HCT116 (cell line): ENCODE results near the gene RPS27A. TPM values are rescaled to one million over a fixed set of nuclear protein-coding genes. Genes with fewer than 3 reads are reported as not detected.

Experiments
- ATAC-seq: fragments of 200-7000 bp; cut with Tn5 transposase; 2 replicates; pipeline ENCODE4 v1.9.1; 2020; ENCODE audit warnings: mild to moderate bottlenecking, moderate library complexity
- BruUV-seq: library from RNA; stranded (reverse); fragments of 400-500 nt; replicated peaks from 2 replicates; lab custom pipeline; 2021; lab: Mats Ljungman, UMichigan
- CTCF ChIA-PET: fragments of 300-600 bp; sonication (Branson Sonifier 250); formaldehyde crosslinking; loops from one replicate; lab custom pipeline; 2021; ENCODE audit warnings: antibody characterized with exemption; lab: Charles Lee
- POLR2A ChIA-PET: fragments of 300-600, 350-600 bp; sonication (Branson Sonifier 250); formaldehyde crosslinking; loops from one replicate; lab custom pipeline; 2021; ENCODE audit warnings: antibody characterized with exemption; lab: Charles Lee
- RAD21 ChIA-PET, 2 experiments: fragments of 300-600 bp; sonication (Branson Sonifier 250); formaldehyde crosslinking; loops; one replicate each; lab custom pipeline; 2023; ENCODE audit warnings: low total read pairs in 2 of 2; ENCODE audit not compliant: uncharacterized antibody in 2 of 2, unreplicated experiment in 2 of 2, low non-redundant PET in 1 of 2; lab: Charles Lee
- DNase-seq: peaks from one replicate; pipeline ENCODE4 v3.0.0-alpha.2; 2010; ENCODE audit warnings: low read depth, low spot score
- H2AFZ ChIP-seq: fragments of 200-600 bp; shearing (Covaris generic), sonication (generic); 2 replicates; pipeline ENCODE4 v1.6.1; 2017; ENCODE audit warnings: low read depth, mixed run types, mixed read lengths, antibody characterized with exemption, low read length; ENCODE audit not compliant: poor library complexity, severe bottlenecking
- H3K27ac ChIP-seq: 2 replicates; pipeline ENCODE4 v1.5.1; 2012; ENCODE audit warnings: low read depth, low read length
- H3K27me3 ChIP-seq: fragments of 200-600 bp; sonication (generic); 2 replicates; pipeline ENCODE4 v1.6.1; 2016; ENCODE audit warnings: mixed run types, low read length, mixed read lengths; ENCODE audit not compliant: insufficient read depth
- H3K36me3 ChIP-seq, 2 experiments: fragments of 200-500 bp in 1 of 2; fragments of 200-600 bp in 1 of 2; sonication (Bioruptor generic) in 1 of 2; sonication (generic) in 1 of 2; 2 replicates each; pipeline versions ENCODE4 v1.5.1 to v1.6.1; 2014 to 2016; ENCODE audit warnings: low read length in 2 of 2, inconsistent platforms in 1 of 2, mixed read lengths in 1 of 2, mixed run types in 1 of 2; ENCODE audit not compliant: insufficient read depth in 2 of 2, control insufficient read depth in 1 of 2
- H3K4me1 ChIP-seq, 2 experiments: fragments of 200-600 bp in 1 of 2; sonication (generic) in 1 of 2; 2 replicates each; pipeline versions ENCODE4 v1.5.1 to v1.6.1; 2012 to 2017; ENCODE audit warnings: low read length in 2 of 2, inconsistent platforms in 1 of 2, mild to moderate bottlenecking in 1 of 2, mixed read lengths in 1 of 2, mixed run types in 1 of 2, moderate library complexity in 1 of 2; ENCODE audit not compliant: insufficient read depth in 2 of 2, control insufficient read depth in 1 of 2
- H3K4me2 ChIP-seq: fragments of 200-600 bp; sonication (generic); 2 replicates; pipeline ENCODE4 v1.6.1; 2017; ENCODE audit warnings: mixed run types, low read length, mixed read lengths
- H3K4me3 ChIP-seq, 2 experiments: fragments of 200-600 bp in 1 of 2; sonication (generic) in 1 of 2; replicated peaks in 1 of 2; 2 replicates each; pipeline ENCODE4 v1.5.1; 2011 to 2016; ENCODE audit warnings: low read length in 2 of 2, control low read depth in 1 of 2, low read depth in 1 of 2, mild to moderate bottlenecking in 1 of 2, mixed read lengths in 1 of 2, mixed run types in 1 of 2
- H3K79me2 ChIP-seq: fragments of 200-600 bp; sonication (generic); 2 replicates; pipeline ENCODE4 v1.6.1; 2017; ENCODE audit warnings: mild to moderate bottlenecking, mixed run types, low read length, moderate library complexity, mixed read lengths; ENCODE audit not compliant: insufficient read depth
- H3K9ac ChIP-seq: fragments of 200-600 bp; sonication (generic); 2 replicates; pipeline ENCODE4 v1.6.1; 2016; ENCODE audit warnings: low read length, mixed read lengths
- H3K9me2 ChIP-seq: fragments of 200-600 bp; sonication (generic), shearing (Covaris generic); 2 replicates; pipeline ENCODE4 v1.6.1; 2017; ENCODE audit warnings: mixed run types, mild to moderate bottlenecking, moderate library complexity; ENCODE audit not compliant: insufficient read depth
- H3K9me3 ChIP-seq, 2 experiments: fragments of 200-500 bp in 1 of 2; fragments of 200-600 bp in 1 of 2; sonication (Bioruptor generic) in 1 of 2; sonication (generic) in 1 of 2; 2 replicates each; pipeline ENCODE4 v1.6.1; 2014 to 2017; ENCODE audit warnings: low read length in 2 of 2, mixed read lengths in 2 of 2, inconsistent platforms in 1 of 2, low read depth in 1 of 2, mild to moderate bottlenecking in 1 of 2, mixed run types in 1 of 2, moderate library complexity in 1 of 2; ENCODE audit not compliant: control insufficient read depth in 1 of 2, insufficient read depth in 1 of 2
- H4K20me1 ChIP-seq: fragments of 200-600 bp; sonication (generic), shearing (Covaris generic); 2 replicates; pipeline ENCODE4 v1.6.1; 2017; ENCODE audit warnings: mixed run types, mild to moderate bottlenecking, moderate library complexity; ENCODE audit not compliant: insufficient read depth
- EGR1 ChIP-seq: IDR thresholded peaks from 2 replicates; pipeline ENCODE4 v1.6.1; 2012; ENCODE audit warnings: low read depth
- JUND ChIP-seq: IDR thresholded peaks from 2 replicates; pipeline ENCODE4 v1.6.1; 2012
- POLR2AphosphoS5 ChIP-seq: IDR thresholded peaks from 2 replicates; pipeline ENCODE4 v1.6.1; 2011; ENCODE audit warnings: mild to moderate bottlenecking, low read depth, low read length, moderate library complexity
- RAD21 ChIP-seq: IDR thresholded peaks from 2 replicates; pipeline ENCODE4 v1.6.1; 2012; ENCODE audit warnings: low read depth, mild to moderate bottlenecking
- intact Hi-C: fragments of 100-400 bp; cut with micrococcal nuclease; formaldehyde crosslinking; loops from 2 replicates; pipeline ENCODE4 v1.10.0; 2022
- total RNA-seq: library from RNA; stranded (reverse); gene quantifications from one replicate; pipeline ENCODE4 v1.2.1, GENCODE V29; 2021; ENCODE audit not compliant: unreplicated experiment
- TF ChIP-seq, protein P1 (sequence below): IDR thresholded peaks from 2 replicates; pipeline ENCODE4 v1.6.1; 2011; ENCODE audit warnings: mild to moderate bottlenecking, low read length, moderate library complexity; ENCODE audit not compliant: insufficient replicate concordance; ENCODE audit errors: extremely low read depth
- TF ChIP-seq, protein P2 (sequence below): IDR thresholded peaks from 2 replicates; pipeline ENCODE4 v1.6.1; 2012

Gene RPS27A
- total RNA-seq, 1 experiment from 2014 or later: 1,291 TPM

DNA sequence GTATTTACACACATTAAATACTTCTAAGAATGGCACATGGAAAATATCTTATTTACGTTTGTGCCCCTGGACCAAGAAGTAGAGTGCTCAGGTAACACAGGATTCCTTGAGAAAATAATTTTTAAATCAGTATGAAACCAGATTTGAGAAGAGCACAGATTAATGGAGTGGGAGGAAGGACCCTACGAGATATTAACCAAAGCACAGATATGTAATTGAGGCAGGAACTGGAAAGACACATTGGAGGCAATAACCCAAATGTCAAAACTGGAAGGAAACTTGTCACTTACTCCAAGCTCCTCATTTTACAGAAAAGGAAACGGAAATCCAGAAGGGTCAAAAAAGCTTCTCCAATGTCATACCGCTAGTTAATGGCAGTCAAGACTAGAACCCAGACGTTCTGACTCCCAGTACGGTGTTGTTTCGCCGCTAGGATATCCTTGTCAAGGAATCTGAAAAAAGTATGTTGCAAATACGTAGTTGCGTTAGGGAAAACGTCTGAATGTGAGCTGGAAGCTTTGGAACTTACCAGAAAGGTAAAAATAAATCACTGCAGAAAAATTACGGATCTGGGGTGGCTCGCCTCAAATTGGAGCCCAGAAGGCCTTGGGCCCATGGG, 35.9 kb downstream of the RPS27A start:
- ATAC-seq: peak; percentile 22; the same call in 1 of the 2 replicates
- no peak overlapping the region for H2AFZ ChIP-seq
- TSS peak; percentile 91 for BruUV-seq

More for the DNA sequence above, 35.9 kb downstream of the RPS27A start:
- H3K79me2 ChIP-seq: peaks cover 17% of the 10 kb centered on the region
- H3K4me2 ChIP-seq: peak overlapping the region; percentile 77
- no peaks in the 10 kb centered on the region for H3K9me2 ChIP-seq
- no peaks in the 10 kb centered on the region for H4K20me1 ChIP-seq
- RAD21 ChIA-PET: no interaction called here
- no peak for DNase-seq
- peaks cover 8 to 14% of the 10 kb centered on the region in 2 experiments; a peak in 1 of 4 replicates for H3K36me3 ChIP-seq
- POLR2A ChIA-PET: no interaction called here
- intact Hi-C loops: loop anchor here (2.0 kb wide), 1 partner anchor 348 kb away; the partner anchor contains the start of gene PPP4R3B
- H3K4me1 ChIP-seq: peaks cover 0 to 11% of the 10 kb centered on the region in 2 experiments; a peak in 1 of 4 replicates
- peak overlapping the region; percentile 92 to 97 for H3K4me3 ChIP-seq
- TF ChIP-seq EGR1 (no peak), JUND (no peak), POLR2AphosphoS5 (no peak), RAD21 (no peak)
- TF ChIP-seq, protein P1, sequence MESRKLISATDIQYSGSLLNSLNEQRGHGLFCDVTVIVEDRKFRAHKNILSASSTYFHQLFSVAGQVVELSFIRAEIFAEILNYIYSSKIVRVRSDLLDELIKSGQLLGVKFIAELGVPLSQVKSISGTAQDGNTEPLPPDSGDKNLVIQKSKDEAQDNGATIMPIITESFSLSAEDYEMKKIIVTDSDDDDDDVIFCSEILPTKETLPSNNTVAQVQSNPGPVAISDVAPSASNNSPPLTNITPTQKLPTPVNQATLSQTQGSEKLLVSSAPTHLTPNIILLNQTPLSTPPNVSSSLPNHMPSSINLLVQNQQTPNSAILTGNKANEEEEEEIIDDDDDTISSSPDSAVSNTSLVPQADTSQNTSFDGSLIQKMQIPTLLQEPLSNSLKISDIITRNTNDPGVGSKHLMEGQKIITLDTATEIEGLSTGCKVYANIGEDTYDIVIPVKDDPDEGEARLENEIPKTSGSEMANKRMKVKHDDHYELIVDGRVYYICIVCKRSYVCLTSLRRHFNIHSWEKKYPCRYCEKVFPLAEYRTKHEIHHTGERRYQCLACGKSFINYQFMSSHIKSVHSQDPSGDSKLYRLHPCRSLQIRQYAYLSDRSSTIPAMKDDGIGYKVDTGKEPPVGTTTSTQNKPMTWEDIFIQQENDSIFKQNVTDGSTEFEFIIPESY: no peak
- TF ChIP-seq, protein P2, sequence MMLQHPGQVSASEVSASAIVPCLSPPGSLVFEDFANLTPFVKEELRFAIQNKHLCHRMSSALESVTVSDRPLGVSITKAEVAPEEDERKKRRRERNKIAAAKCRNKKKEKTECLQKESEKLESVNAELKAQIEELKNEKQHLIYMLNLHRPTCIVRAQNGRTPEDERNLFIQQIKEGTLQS: no peak
- CTCF ChIA-PET: no interaction called here
- peak overlapping the region; percentile 65 for H3K27ac ChIP-seq
- no peaks in the 10 kb centered on the region for H3K27me3 ChIP-seq
- H3K9me3 ChIP-seq: no peaks in the 10 kb centered on the region
- peak overlapping the region; percentile 90 for H3K9ac ChIP-seq
